Activated T-cell treated with anti-CD3 and anti-CD28 coated beads, Interleukin-2, amount 50 U/mL, for 4 hours (primary cell): ENCODE results near the gene ATG10. TPM values are rescaled to one million over a fixed set of nuclear protein-coding genes. Genes with fewer than 3 reads are reported as not detected.
A peak's percentile ranks its signal among the peaks of the same experiment; 100 is the strongest.

ENCODE experiments used
- ATAC-seq, 2 donors: fragments of 200-7000 bp; cut with Tn5 transposase; one replicate each; pipeline ENCODE4 v1.10.0; 2021
- DNase-seq: peaks from one replicate; pipeline ENCODE4 v3.0.0-alpha.2; 2020
- H3K27me3 Mint-ChIP-seq: one replicate; pipeline ENCODE4 v1.8.0; 2021; ENCODE audit warnings: low read depth, mixed read lengths
- H3K36me3 Mint-ChIP-seq: one replicate; pipeline ENCODE4 v1.8.0; 2022; ENCODE audit warnings: mixed read lengths; ENCODE audit not compliant: insufficient read depth
- H3K4me1 Mint-ChIP-seq: one replicate; pipeline ENCODE4 v1.8.0; 2021; ENCODE audit warnings: low read depth, mixed read lengths
- H3K4me3 Mint-ChIP-seq: one replicate; pipeline ENCODE4 v1.8.0; 2021; ENCODE audit warnings: mild to moderate bottlenecking, moderate library complexity, mixed read lengths
- H3K9me3 Mint-ChIP-seq: one replicate; pipeline ENCODE4 v1.8.0; 2021; ENCODE audit warnings: mixed read lengths
- total RNA-seq, 3 donors: library from RNA; stranded (reverse); gene quantifications; one replicate each; pipeline ENCODE4 v1.2.1, GENCODE V29; 2021

ATG10 gene
- total RNA-seq, 3 donors from 2014 or later: 4.6 to 5.8 (median 5.3) TPM

GRCh38 chr5:82277987-82278710 lies 306.3 kb downstream of the ATG10 start, which contains the start of gene RPS23:
RPS23 (minus strand) TSS chr5:82278354; CDS start chr5:82278323, 31 bp downstream.
- Mint-ChIP-seq H3K27me3 (no peaks in the 10 kb centered on the region), H3K9me3 (no peaks in the 10 kb centered on the region), H3K36me3 (peaks cover 48% of the 10 kb centered on the region), H3K4me3 (peak within 1 kb of the TSS; percentile 89), H3K4me1 (peaks cover 36% of the 10 kb centered on the region)
- peak; percentile 82 for DNase-seq
- peak; percentile 90 to 92 for ATAC-seq

GRCh38 chr5:82278711-82279370 lies 307.0 kb downstream of the ATG10 start:
- H3K4me3 Mint-ChIP-seq: peak overlapping the region; percentile 89
- no peaks in the 10 kb centered on the region for H3K9me3 Mint-ChIP-seq
- DNase-seq (no peak), ATAC-seq (no peak)
- H3K4me1 Mint-ChIP-seq: peaks cover 34% of the 10 kb centered on the region
- H3K27me3 Mint-ChIP-seq: no peaks in the 10 kb centered on the region
- peaks cover 42% of the 10 kb centered on the region for H3K36me3 Mint-ChIP-seq

GRCh38 chr5:82283893-82284292 lies 312.1 kb downstream of the ATG10 start:
- Mint-ChIP-seq H3K4me3 (no peak overlapping the region), H3K27me3 (no peaks in the 10 kb centered on the region), H3K36me3 (no peaks in the 10 kb centered on the region), H3K4me1 (peaks cover 6% of the 10 kb centered on the region), H3K9me3 (no peaks in the 10 kb centered on the region)
- ATAC-seq: no peak
- no peak for DNase-seq

- no peak for DNase-seq
Measured at GRCh38 chr5:82285206-82285605, 313.4 kb downstream of the ATG10 start.

GRCh38 chr5:82287625-82288024 lies 315.8 kb downstream of the ATG10 start:
- DNase-seq (no peak), ATAC-seq (no peak)
- no peaks in the 10 kb centered on the region for H3K9me3 Mint-ChIP-seq
- peaks cover 2% of the 10 kb centered on the region for H3K4me1 Mint-ChIP-seq
- H3K4me3 Mint-ChIP-seq: no peak overlapping the region
- H3K27me3 Mint-ChIP-seq: no peaks in the 10 kb centered on the region
- H3K36me3 Mint-ChIP-seq: no peaks in the 10 kb centered on the region

More at GRCh38 chr5:82285206-82285605, 313.4 kb downstream of the ATG10 start:
- H3K9me3 Mint-ChIP-seq: no peaks in the 10 kb centered on the region
- ATAC-seq: no peak
- peaks cover 2% of the 10 kb centered on the region for H3K4me1 Mint-ChIP-seq
- no peaks in the 10 kb centered on the region for H3K27me3 Mint-ChIP-seq
- H3K36me3 Mint-ChIP-seq: no peaks in the 10 kb centered on the region
- no peak overlapping the region for H3K4me3 Mint-ChIP-seq

GRCh38 chr5:82290005-82290404 lies 318.2 kb downstream of the ATG10 start:
- H3K4me3 Mint-ChIP-seq: no peak overlapping the region
- no peaks in the 10 kb centered on the region for H3K27me3 Mint-ChIP-seq
- DNase-seq: no peak
- no peaks in the 10 kb centered on the region for H3K9me3 Mint-ChIP-seq
- H3K36me3 Mint-ChIP-seq: no peaks in the 10 kb centered on the region
- H3K4me1 Mint-ChIP-seq: no peaks in the 10 kb centered on the region
- ATAC-seq: no peak

GRCh38 chr5:82290908-82291307 lies 319.1 kb downstream of the ATG10 start:
- H3K36me3 Mint-ChIP-seq: no peaks in the 10 kb centered on the region
- H3K4me3 Mint-ChIP-seq: no peak overlapping the region
- H3K27me3 Mint-ChIP-seq: no peaks in the 10 kb centered on the region
- DNase-seq (no peak), ATAC-seq (no peak)
- H3K4me1 Mint-ChIP-seq: no peaks in the 10 kb centered on the region
- no peaks in the 10 kb centered on the region for H3K9me3 Mint-ChIP-seq

- DNase-seq (no peak), ATAC-seq (no peak)
- H3K27me3 Mint-ChIP-seq: no peaks in the 10 kb centered on the region
- no peaks in the 10 kb centered on the region for H3K36me3 Mint-ChIP-seq
- no peaks in the 10 kb centered on the region for H3K4me1 Mint-ChIP-seq
- no peaks in the 10 kb centered on the region for H3K9me3 Mint-ChIP-seq
- H3K4me3 Mint-ChIP-seq: no peak overlapping the region
Measured at GRCh38 chr5:82291420-82291819, 319.6 kb downstream of the ATG10 start.

GRCh38 chr5:82295144-82295543 lies 323.3 kb downstream of the ATG10 start:
- ATAC-seq: no peak
- Mint-ChIP-seq H3K27me3 (no peaks in the 10 kb centered on the region), H3K4me3 (no peak overlapping the region), H3K4me1 (no peaks in the 10 kb centered on the region), H3K9me3 (peaks cover 4% of the 10 kb centered on the region), H3K36me3 (no peaks in the 10 kb centered on the region)
- no peak for DNase-seq

GRCh38 chr5:82295959-82296531 lies 324.2 kb downstream of the ATG10 start:
- no peaks in the 10 kb centered on the region for H3K4me1 Mint-ChIP-seq
- no peaks in the 10 kb centered on the region for H3K36me3 Mint-ChIP-seq
- no peak overlapping the region for H3K4me3 Mint-ChIP-seq
- H3K9me3 Mint-ChIP-seq: peaks cover 4% of the 10 kb centered on the region
- DNase-seq (no peak), ATAC-seq (no peak)
- no peaks in the 10 kb centered on the region for H3K27me3 Mint-ChIP-seq

- Mint-ChIP-seq H3K4me3 (no peak overlapping the region), H3K36me3 (no peaks in the 10 kb centered on the region), H3K4me1 (no peaks in the 10 kb centered on the region), H3K9me3 (peaks cover 4% of the 10 kb centered on the region), H3K27me3 (no peaks in the 10 kb centered on the region)
- no peak for ATAC-seq
- no peak for DNase-seq
Measured at GRCh38 chr5:82296929-82297328, 325.1 kb downstream of the ATG10 start.

- no peaks in the 10 kb centered on the region for H3K4me1 Mint-ChIP-seq
- H3K36me3 Mint-ChIP-seq: no peaks in the 10 kb centered on the region
- H3K4me3 Mint-ChIP-seq: no peak overlapping the region
- no peaks in the 10 kb centered on the region for H3K27me3 Mint-ChIP-seq
- no peak for ATAC-seq
- no peak for DNase-seq
- peaks cover 4% of the 10 kb centered on the region for H3K9me3 Mint-ChIP-seq
Measured at GRCh38 chr5:82297711-82298110, 325.9 kb downstream of the ATG10 start.

GRCh38 chr5:82298668-82299067 lies 326.8 kb downstream of the ATG10 start:
- H3K27me3 Mint-ChIP-seq: no peaks in the 10 kb centered on the region
- ATAC-seq: no peak
- no peak overlapping the region for H3K4me3 Mint-ChIP-seq
- H3K4me1 Mint-ChIP-seq: no peaks in the 10 kb centered on the region
- DNase-seq: no peak
- peaks cover 4% of the 10 kb centered on the region for H3K9me3 Mint-ChIP-seq
- H3K36me3 Mint-ChIP-seq: no peaks in the 10 kb centered on the region

- Mint-ChIP-seq H3K4me3 (no peak overlapping the region), H3K4me1 (no peaks in the 10 kb centered on the region), H3K9me3 (peaks cover 4% of the 10 kb centered on the region), H3K27me3 (no peaks in the 10 kb centered on the region), H3K36me3 (peaks cover 7% of the 10 kb centered on the region)
- no peak for DNase-seq
- no peak for ATAC-seq
Measured at GRCh38 chr5:82301190-82301589, 329.4 kb downstream of the ATG10 start.
